K562 (cell line): ENCODE data around the gene MFAP1. TPM values are rescaled to one million over a fixed set of nuclear protein-coding genes. Genes with fewer than 3 reads are reported as not detected.

ENCODE experiments used
- ATAC-seq: fragments of 200-7000 bp; cut with Tn5 transposase; 3 replicates; pipeline ENCODE4 v1.9.1; 2020; ENCODE audit warnings: moderate library complexity
- BruUV-seq: library from RNA; stranded (reverse); fragments of 400-500 nt; replicated peaks from 2 replicates; lab custom pipeline; 2021; lab: Mats Ljungman, UMichigan
- CTCF ChIA-PET: fragments of 300-600 bp; formaldehyde crosslinking; extraction: SDS; loops from one replicate; lab custom pipeline; 2021; ENCODE audit warnings: low intra/inter-chr PET ratio; lab: Yijun Ruan, JAX
- POLR2A ChIA-PET: fragments of 300-600, 350-650 bp; sonication (Branson Sonifier 250); formaldehyde crosslinking; extraction: SDS; loops from one replicate; lab custom pipeline; 2021; ENCODE audit warnings: antibody characterized with exemption, inconsistent platforms; lab: Yijun Ruan, JAX
- DNase-seq, 4 experiments: peaks; one replicate each; pipeline versions ENCODE4 v3.0.0 to v3.0.0-alpha.2; 2011 to 2018; ENCODE audit warnings: low spot score in 3 of 4, mixed read lengths in 3 of 4; ENCODE audit errors: extremely low read depth in 1 of 4
- FAIRE-seq: peaks from 2 replicates; lab custom pipeline; 2011; peaks lifted over from hg19 to GRCh38; lab: Jason Lieb, UNC
- H2AFZ ChIP-seq: 2 replicates; pipeline ENCODE4 v1.6.0; 2011; ENCODE audit warnings: low read depth, low read length, control low read depth, inconsistent platforms
- H3K27ac ChIP-seq: fragments of 200-600 bp; 3 replicates; pipeline ENCODE4 v1.8.0; 2011; ENCODE audit warnings: low read depth, mild to moderate bottlenecking, control low read depth, inconsistent platforms, low read length, moderate library complexity, mixed read lengths; ENCODE audit errors: extremely low read depth
- H3K27me3 ChIP-seq, 2 experiments: fragments of 300-600 bp in 1 of 2; 2 replicates in 1 of 2; 3 replicates in 1 of 2; pipeline versions ENCODE4 v1.6.0 to v1.8.0; 2011; ENCODE audit warnings: inconsistent platforms in 2 of 2, low read length in 2 of 2, mild to moderate bottlenecking in 1 of 2, mixed read lengths in 1 of 2, moderate library complexity in 1 of 2; ENCODE audit not compliant: control insufficient read depth in 2 of 2, insufficient read depth in 2 of 2
- H3K36me3 ChIP-seq: fragments of 300-600 bp; 3 replicates; pipeline ENCODE4 v1.8.0; 2011; ENCODE audit warnings: mild to moderate bottlenecking, low read length, inconsistent platforms; ENCODE audit not compliant: control insufficient read depth, insufficient read depth
- H3K4me1 ChIP-seq, 2 experiments: fragments of 200-600 bp in 1 of 2; replicated peaks in 1 of 2; 2 replicates in 1 of 2; 3 replicates in 1 of 2; pipeline versions ENCODE4 v1.5.1 to v1.8.0; 2011; ENCODE audit warnings: inconsistent platforms in 2 of 2, low read length in 2 of 2, mild to moderate bottlenecking in 1 of 2, mixed read lengths in 1 of 2, moderate library complexity in 1 of 2; ENCODE audit not compliant: control insufficient read depth in 2 of 2, insufficient read depth in 2 of 2
- H3K4me2 ChIP-seq: 2 replicates; pipeline ENCODE4 v1.6.1; 2011; ENCODE audit warnings: low read length, control low read depth, inconsistent platforms, mixed read lengths; ENCODE audit not compliant: insufficient read depth
- H3K4me3 ChIP-seq: fragments of 200-600 bp; sonication (generic), shearing (Covaris generic); 2 replicates; pipeline ENCODE4 v1.5.1; 2016; ENCODE audit warnings: control low read depth, inconsistent platforms
- H3K79me2 ChIP-seq: fragments of 200-600 bp; 3 replicates; pipeline ENCODE4 v1.8.0; 2011; ENCODE audit warnings: low read length, inconsistent platforms; ENCODE audit not compliant: control insufficient read depth, insufficient read depth
- H3K9ac ChIP-seq, 2 experiments: 2 replicates each; pipeline versions ENCODE4 v1.6.0 to v1.6.1; 2011; ENCODE audit warnings: low read depth in 2 of 2, low read length in 2 of 2, control low read depth in 1 of 2, inconsistent platforms in 1 of 2, mild to moderate bottlenecking in 1 of 2, mixed read lengths in 1 of 2; ENCODE audit not compliant: insufficient read depth in 1 of 2
- H3K9me1 ChIP-seq: one replicate; pipeline ENCODE4 v1.6.0; 2011; ENCODE audit warnings: inconsistent platforms, mild to moderate bottlenecking, low read length, moderate library complexity; ENCODE audit not compliant: control insufficient read depth, insufficient read depth
- H3K9me3 ChIP-seq: replicated peaks from 2 replicates; pipeline ENCODE4 v1.5.1; 2011; ENCODE audit warnings: low read depth, low read length, inconsistent platforms; ENCODE audit not compliant: control insufficient read depth, insufficient read depth
- H4K20me1 ChIP-seq: replicated peaks from 2 replicates; pipeline ENCODE4 v1.6.1; 2011; ENCODE audit warnings: low read length, inconsistent platforms, mixed read lengths; ENCODE audit not compliant: control insufficient read depth, insufficient read depth
- CHD4 ChIP-seq: fragments of 200-600 bp; sonication (generic); IDR thresholded peaks from 3 replicates; pipeline ENCODE4 v1.6.1; 2012; ENCODE audit warnings: low read depth, mild to moderate bottlenecking, mixed read lengths, low read length, inconsistent platforms; ENCODE audit not compliant: insufficient read depth, insufficient replicate concordance, poor library complexity, severe bottlenecking
- CSDE1 ChIP-seq, 2 experiments: fragments of 450-650 bp; IDR thresholded peaks; 2 replicates each; pipeline ENCODE4 v1.6.1; 2016; ENCODE audit warnings: mild to moderate bottlenecking in 1 of 2
- FOXK1 ChIP-seq: sonication (generic); formaldehyde crosslinking; IDR thresholded peaks from 2 replicates; pipeline ENCODE4 v1.8.0; 2022; ENCODE audit warnings: missing genetic modification reagents, mild to moderate bottlenecking, borderline replicate concordance
- HDAC1 ChIP-seq, 2 experiments: fragments of 450-650 bp; IDR thresholded peaks; 2 replicates each; pipeline ENCODE4 v1.6.1; 2016 to 2017; ENCODE audit warnings: inconsistent platforms in 1 of 2, mild to moderate bottlenecking in 1 of 2, moderate library complexity in 1 of 2
- KDM1A ChIP-seq, 2 experiments: fragments of 450-650 bp; IDR thresholded peaks; 2 replicates each; pipeline ENCODE4 v1.6.1; 2016; ENCODE audit warnings: mild to moderate bottlenecking in 2 of 2
- KDM5B ChIP-seq: fragments of 200-600 bp; sonication (generic); IDR thresholded peaks from 2 replicates; pipeline ENCODE4 v1.6.1; 2012; ENCODE audit warnings: low read depth, mild to moderate bottlenecking, moderate library complexity, low read length, control low read depth, inconsistent platforms; ENCODE audit not compliant: insufficient replicate concordance
- MLLT1 ChIP-seq, 2 experiments: fragments of 450-650 bp; IDR thresholded peaks; 2 replicates each; pipeline ENCODE4 v1.6.1; 2016
- NR3C1 ChIP-seq: sonication (generic); formaldehyde crosslinking; IDR thresholded peaks from 2 replicates; pipeline ENCODE4 v1.8.1; 2022; ENCODE audit warnings: missing genetic modification reagents
- NR4A1 ChIP-seq, 2 experiments: fragments of 250-450 bp in 1 of 2; fragments of 450-650 bp in 1 of 2; sonication (Bioruptor Pico) in 1 of 2; IDR thresholded peaks; 2 replicates each; pipeline versions ENCODE4 v1.4.0 to v1.6.1; 2016 to 2020; ENCODE audit warnings: mild to moderate bottlenecking in 2 of 2, missing compliant biosample characterization in 1 of 2, missing genetic modification characterization in 1 of 2, moderate library complexity in 1 of 2
- RBM25 ChIP-seq: fragments of 200-400 bp; formaldehyde crosslinking; IDR thresholded peaks from 2 replicates; pipeline ENCODE4 v1.6.1; 2018; ENCODE audit warnings: low read length, low read depth, moderate library complexity; ENCODE audit not compliant: severe bottlenecking
- THRAP3 ChIP-seq: fragments of 450-650 bp; IDR thresholded peaks from 2 replicates; pipeline ENCODE4 v1.6.1; 2016; ENCODE audit warnings: mild to moderate bottlenecking, inconsistent platforms, borderline replicate concordance
- YBX1 ChIP-seq: fragments of 450-650 bp; IDR thresholded peaks from 2 replicates; pipeline ENCODE4 v1.7.1; 2016; ENCODE audit warnings: mild to moderate bottlenecking
- ZFP36 ChIP-seq: fragments of 150-350 bp; IDR thresholded peaks from 2 replicates; pipeline ENCODE4 v1.6.1; 2018; ENCODE audit warnings: low read length, low read depth; ENCODE audit not compliant: partially characterized antibody
- ZNF121 ChIP-seq: sonication (generic); formaldehyde crosslinking; conservative IDR thresholded peaks from 2 replicates; pipeline ENCODE4 v1.8.0; 2022; ENCODE audit warnings: missing genetic modification reagents
- ZNF316 ChIP-seq: fragments of 450-650 bp; IDR thresholded peaks from 2 replicates; pipeline ENCODE4 v1.6.1; 2016
- WGBS: fragments of 100-300 bp; shearing (Covaris generic); methylation state at CpG from one replicate; pipeline ENCODE4 v1.1.6; 2016; ENCODE audit warnings: low coverage, mixed read lengths; ENCODE audit not compliant: insufficient coverage; ENCODE audit errors: missing lambda C conversion rate; 5-methylcytosine and 5-hydroxymethylcytosine counted together
- in situ Hi-C: fragments of 300-500 bp; cut with MboI; formaldehyde crosslinking; loops from 4 replicates; pipeline ENCODE4 v1.15.0; 2018; ENCODE audit warnings: inconsistent platforms, mixed read lengths
- intact Hi-C: fragments of 100-400 bp; cut with micrococcal nuclease; formaldehyde crosslinking; loops from 2 replicates; pipeline ENCODE4 v1.14.2; 2022
- polyA plus RNA-seq, 8 experiments: library from polyadenylated mRNA; depleted of rRNA in 4 of 8; stranded (reverse) in 5 of 8; unstranded in 3 of 8; fragments of >200 nt; fragmentation: Nextera tagmentation in 2 of 8; fragmentation: Illumina TruSeq in 1 of 8; extraction: Ambion mirVana in 2 of 8; extraction: Trizol in 1 of 8; gene quantifications; 2 replicates each; pipeline versions ENCODE4 v1.2.1 to v1.2.3, GENCODE V29; 2011 to 2014; ENCODE audit warnings: inconsistent platforms in 1 of 8, missing spikeins in 1 of 8
- total RNA-seq, 7 experiments: library from RNA; depleted of rRNA in 6 of 7; stranded (reverse); fragments of >200 nt in 6 of 7; fragmentation: Illumina TruSeq in 2 of 7; extraction: Trizol in 2 of 7; gene quantifications; 2 replicates each; pipeline versions ENCODE4 v1.2.1 to v1.2.3, GENCODE V29; 2011 to 2021; ENCODE audit warnings: low replicate concordance in 1 of 7

Gene MFAP1
- total and polyA plus RNA-seq, 9 of the 15 experiments (the other 6 are each of a cell fraction or from before 2014, with no cell fraction given) = 34.9 to 64.1 (median 48.2) TPM

- peak; percentile 83 for TF ChIP-seq FOXK1 (CRISPR knock-in tag)
- no peak for TF ChIP-seq ZNF316
- TF ChIP-seq ZFP36 = no peak
- TF ChIP-seq CHD4 = no peak
- TF ChIP-seq YBX1 = no peak
- TF ChIP-seq, all 486 proteins: peak for 135
These were observed 2.2 kb upstream of the MFAP1 start, which contains the start of gene WDR76 (continued) for GRCh38 chr15:43826508-43827341.

- Histone ChIP-seq H2AFZ (peak overlapping the region; percentile 81), H3K9me3 (no peaks in the 10 kb centered on the region), H3K4me2 (peak overlapping the region; percentile 30), H3K9me1 (no peaks in the 10 kb centered on the region), H3K27me3 (no peaks in the 10 kb centered on the region), H3K4me3 (no peak overlapping the region), H3K27ac (peak overlapping the region; percentile 88), H3K36me3 (peaks cover 25% of the 10 kb centered on the region; the same call in 2 of the 3 replicates), H4K20me1 (no peaks in the 10 kb centered on the region), H3K9ac (peak overlapping the region in 1 of 2 experiments; percentile 84; a peak in 2 of 4 replicates), H3K79me2 (peaks cover 81% of the 10 kb centered on the region), H3K4me1 (peaks cover 17 to 24% of the 10 kb centered on the region in 2 experiments; a peak in 4 of 5 replicates)
- WGBS = 85% methylated on average over 11 of the region's 11 CpGs
- DNase-seq = peak in 1 of 4 experiments; percentile 20
- no peak for ATAC-seq
- ChIA-PET POLR2A (interaction anchor here (2.6 kb wide), 1 partner anchor 11 kb away, joined by 12 read pairs; no protein-coding TSS in a partner anchor), CTCF (no interaction called here)
- FAIRE-seq = peak; percentile 6
- in situ Hi-C loops (no loop called here), intact Hi-C loops (no loop called here)
- TF ChIP-seq ZNF121 (CRISPR knock-in tag) (peak; percentile 97), HDAC1 (IDR thresholded peaks at IDR 0.05) (0 out of 4 replicates have a peak, but pooled peaks of 1 of the 2 experiments have one; percentile 33), NR3C1 (CRISPR knock-in tag) (no peak), CSDE1 (IDR thresholded peaks at IDR 0.05) (no peak), KDM1A (IDR thresholded peaks at IDR 0.05) (peak; percentile 22 to 62; a peak in 1 of 4 replicates), RBM25 (peak; percentile 29), KDM5B (peak; percentile 32), NR4A1 (CRISPR knock-in tag; IDR thresholded peaks at IDR 0.05) (no peak), NR4A1 (tag; IDR thresholded peaks at IDR 0.05) (peak; percentile 32; the same call in 1 of the 2 replicates), MLLT1 (IDR thresholded peaks at IDR 0.05) (peak in 1 of 2 experiments; percentile 27; a peak in 1 of 4 replicates), THRAP3 (0 out of 2 replicates have a peak, but pooled peaks have one; percentile 63)
- BruUV-seq = no TSS peak
These were observed 1.6 kb upstream of the MFAP1 start for GRCh38 chr15:43826029-43826507.
